Measurements from ENCODE around the gene CACFD1.

The CACFD1 gene

GRCh38 chr9:133499892-133500270 is 40.1 kb downstream of the CACFD1 start:
- no peak for DNase-seq (ENCODE audit: low spot score)

DNA sequence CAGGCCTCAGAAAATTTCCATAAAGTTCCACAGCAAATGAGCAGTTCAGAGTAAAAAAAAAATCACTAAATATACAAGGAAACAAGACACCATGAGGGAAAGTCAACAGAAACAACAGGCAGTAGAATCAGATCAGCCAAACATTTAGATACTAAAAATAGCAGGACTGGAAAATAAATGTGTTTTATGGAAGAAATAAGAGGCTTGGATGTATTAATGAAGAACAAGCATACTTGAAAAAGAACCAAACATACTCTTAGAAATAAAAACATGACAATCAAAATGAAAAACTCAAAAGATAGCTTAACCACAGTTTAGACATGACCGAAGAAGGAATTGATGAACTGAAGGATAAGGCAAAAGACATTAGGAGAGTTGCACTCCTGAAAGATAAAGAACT is 42.3 kb downstream of the CACFD1 start:
- DNase-seq (ENCODE audit: low spot score), result no peak

- DNase-seq (ENCODE audit: low spot score), result no peak
Observed at GRCh38 chr9:133505186-133505830, 45.5 kb downstream of the CACFD1 start.

GRCh38 chr9:133505901-133506652 is 46.3 kb downstream of the CACFD1 start:
- no peak for DNase-seq (ENCODE audit: low spot score)

GRCh38 chr9:133506653-133507038 is 46.9 kb downstream of the CACFD1 start:
- no peak for DNase-seq (ENCODE audit: low spot score)

GRCh38 chr9:133507246-133507965 is 47.6 kb downstream of the CACFD1 start:
- DNase-seq (ENCODE audit: low spot score), result no peak

- DNase-seq (ENCODE audit: low spot score), result no peak
Observed at GRCh38 chr9:133508046-133508445, 48.3 kb downstream of the CACFD1 start.

GRCh38 chr9:133509179-133510083 is 49.7 kb downstream of the CACFD1 start:
- DNase-seq (ENCODE audit: low spot score), result no peak

DNA sequence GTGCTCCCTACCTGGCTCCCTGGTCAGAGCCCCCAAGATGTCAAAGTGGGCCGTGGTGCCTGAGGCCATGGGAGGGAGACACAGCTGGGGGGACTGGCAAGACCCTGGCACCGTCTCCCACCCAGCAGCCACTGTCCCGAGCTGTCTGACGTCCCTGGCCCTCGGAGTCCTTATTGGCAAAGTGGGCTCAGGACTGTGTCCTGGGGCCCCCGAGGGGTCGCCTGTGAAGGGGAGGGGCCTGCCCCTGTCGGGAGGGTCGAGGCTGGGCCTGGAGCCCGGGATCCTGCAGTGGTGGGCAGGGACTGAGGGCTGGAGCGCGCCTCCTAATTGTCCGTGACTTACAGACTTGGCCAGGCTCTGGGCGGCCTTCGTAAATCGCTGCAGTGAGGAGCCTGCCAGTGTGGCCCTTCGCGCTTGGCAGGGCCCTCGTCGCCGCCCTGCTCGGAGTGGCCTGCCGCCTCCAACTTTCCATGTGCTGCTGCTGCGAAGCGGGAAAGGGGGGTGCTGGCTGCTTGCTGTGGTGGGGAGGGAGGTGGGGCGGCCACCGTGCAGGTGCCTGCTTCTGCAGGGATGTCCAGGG is 51.2 kb downstream of the CACFD1 start:
- DNase-seq (ENCODE audit: low spot score), result no peak

DNA sequence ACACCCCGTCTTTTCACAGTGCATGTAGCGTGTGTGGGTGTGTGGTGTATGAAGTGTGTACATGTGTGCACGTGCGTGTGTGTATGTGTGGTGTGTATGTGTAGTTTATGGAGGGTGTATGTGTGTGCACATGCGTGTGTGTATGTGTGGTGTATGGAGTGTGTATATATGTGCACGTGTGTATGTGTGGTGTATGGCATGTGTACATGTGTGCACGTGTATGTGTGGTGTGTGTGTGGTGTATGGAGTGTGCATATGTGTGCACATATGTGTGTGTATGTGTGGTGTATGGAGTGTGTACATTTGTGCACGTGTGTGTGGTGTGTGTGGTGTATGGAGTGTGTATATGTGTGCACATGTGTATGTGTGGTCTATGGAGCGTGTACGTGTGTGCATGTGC is 51.8 kb downstream of the CACFD1 start:
- DNase-seq (ENCODE audit: low spot score), result no peak

DNA sequence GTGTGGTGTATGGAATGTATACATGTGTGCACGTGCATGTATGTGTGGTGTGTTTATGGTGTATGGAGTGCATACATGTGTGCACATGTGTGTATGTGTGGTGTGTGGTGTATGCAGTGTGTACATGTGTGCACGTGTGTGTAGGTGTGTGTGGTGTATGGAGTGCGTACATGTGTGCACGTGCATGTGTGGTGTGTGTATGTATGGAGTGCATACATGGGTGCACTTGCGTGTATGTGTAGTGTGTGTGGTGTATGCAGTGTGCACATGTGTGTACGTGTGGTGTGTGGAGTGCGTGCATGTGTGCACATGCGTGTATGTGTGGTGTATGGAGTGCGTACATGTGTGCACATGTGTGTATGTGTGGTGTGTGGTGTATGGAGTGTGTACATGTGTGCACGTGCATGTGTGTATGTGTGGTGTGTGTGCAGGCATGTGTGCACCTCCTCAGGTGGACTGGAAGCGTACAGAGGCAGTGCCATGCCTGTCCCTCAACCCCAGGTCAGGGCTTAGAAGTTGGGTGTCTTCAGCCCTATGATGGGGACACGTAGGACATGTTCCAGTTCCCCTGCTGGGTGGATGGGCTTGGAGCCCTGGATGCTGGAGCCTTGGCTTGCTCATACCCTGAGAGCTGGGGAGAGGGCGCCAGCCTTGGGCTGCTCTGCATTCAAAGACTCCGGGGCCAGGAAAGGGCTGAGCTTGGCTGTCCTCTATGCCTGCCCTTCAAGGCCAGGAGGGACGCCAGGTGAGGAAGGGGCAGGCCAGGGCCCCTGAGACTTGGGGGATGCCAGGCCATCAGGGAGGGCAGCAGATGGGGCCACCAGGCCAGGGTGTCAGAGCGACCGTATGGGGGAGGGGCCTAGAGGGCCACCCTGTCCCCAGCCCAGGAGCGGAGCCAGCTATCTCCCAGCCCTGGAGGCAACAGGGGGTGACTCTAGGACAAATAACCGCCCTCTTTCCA is 52.8 kb downstream of the CACFD1 start:
- no peak for DNase-seq (ENCODE audit: low spot score)

GRCh38 chr9:133513214-133514100 is 53.7 kb downstream of the CACFD1 start:
- DNase-seq (ENCODE audit: low spot score), result no peak

GRCh38 chr9:133514460-133515239 is 54.9 kb downstream of the CACFD1 start:
- no peak for DNase-seq (ENCODE audit: low spot score)

DNA sequence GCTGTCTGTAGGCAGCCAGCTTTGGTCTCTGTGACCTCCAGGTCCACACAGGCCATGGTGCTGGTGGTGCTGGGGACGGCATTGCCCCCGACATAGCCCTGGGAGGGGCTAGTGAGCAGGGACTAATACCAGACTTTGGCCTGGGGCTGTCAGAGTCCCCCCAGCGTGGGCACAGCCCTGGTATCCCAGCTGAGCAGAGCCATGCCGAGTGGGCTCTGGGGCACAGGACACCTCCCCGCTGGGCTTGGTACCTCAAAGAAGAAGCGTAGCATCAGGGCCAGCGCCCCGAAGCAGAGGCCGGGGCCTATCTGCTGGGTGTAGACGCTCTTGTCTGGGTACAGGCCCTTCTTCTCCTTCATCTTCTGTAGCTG is 55.4 kb downstream of the CACFD1 start:
- no peak for DNase-seq (ENCODE audit: low spot score)

- no peak for DNase-seq (ENCODE audit: low spot score)
Observed at GRCh38 chr9:133515615-133516255, 56.0 kb downstream of the CACFD1 start.

- DNase-seq (ENCODE audit: low spot score), result no peak
Observed at GRCh38 chr9:133516256-133516960, 56.6 kb downstream of the CACFD1 start.

- DNase-seq (ENCODE audit: low spot score), result no peak
Observed at GRCh38 chr9:133516961-133517350, 57.2 kb downstream of the CACFD1 start.

- DNase-seq (ENCODE audit: low spot score), result no peak
Observed at GRCh38 chr9:133517711-133518110, 57.9 kb downstream of the CACFD1 start.

Measured in activated CD4-positive, alpha-beta T cell treated with anti-CD3 and anti-CD28 coated beads, Interleukin-2, Interleukin-4, amounts not matched to agents 100 ng/mL and 50 ng/mL, durations not matched to agents 16 hours and 8 hours (primary cell).